Renal cortical epithelial cell (primary cell): ENCODE results near the gene FRMPD2. TPM values are rescaled to one million over a fixed set of nuclear protein-coding genes. Genes with fewer than 3 reads are reported as not detected.
"Not testable (repeated sequence)": the region's sequence is repeated elsewhere in the genome, so short reads cannot be mapped to it uniquely, and the experiment has no call there.

Source experiments
- DNase-seq: peaks from one replicate; pipeline ENCODE4 v3.0.0-alpha.2; 2011; ENCODE audit warnings: low read depth
- total RNA-seq: library from RNA; depleted of rRNA; stranded (reverse); fragments of >200 nt; gene quantifications from 2 replicates; pipeline ENCODE4 v1.2.3, GENCODE V29; 2014

The FRMPD2 gene
- total RNA-seq, 1 donor from 2014 or later, result 1.9 TPM

- not testable (repeated sequence) for DNase-seq
Observed at GRCh38 chr10:48139953-48140850, 134.3 kb downstream of the FRMPD2 start.

- not testable (repeated sequence) for DNase-seq
Observed at GRCh38 chr10:48128954-48129353, 145.5 kb downstream of the FRMPD2 start.

- not testable (repeated sequence) for DNase-seq
Observed at GRCh38 chr10:48126251-48126650, 148.2 kb downstream of the FRMPD2 start.

- not testable (repeated sequence) for DNase-seq
Observed at GRCh38 chr10:48125631-48126030, 148.9 kb downstream of the FRMPD2 start.

- DNase-seq, result not testable (repeated sequence)
Observed at GRCh38 chr10:48122618-48123017, 151.9 kb downstream of the FRMPD2 start.

- DNase-seq, result not testable (repeated sequence)
Observed at GRCh38 chr10:48110277-48110676, 164.2 kb downstream of the FRMPD2 start.

Other genes starting within 250 kb of the FRMPD2 start
- gene MAPK8, start 32.0 kb upstream of the FRMPD2 start, total RNA-seq, result 86.0 and 96.6 TPM in 2 replicates